MCF 10A (cell line): ENCODE measurements around the gene B4GALT1. TPM values are rescaled to one million over a fixed set of nuclear protein-coding genes. Genes with fewer than 3 reads are reported as not detected.

ENCODE experiments used
- BruUV-seq: library from RNA; stranded (reverse); fragments of 400-500 nt; replicated peaks from 2 replicates; lab custom pipeline; 2021; lab: Mats Ljungman, UMichigan
- CTCF ChIA-PET: fragments of 300-600 bp; sonication (Branson Sonifier 250); formaldehyde crosslinking; extraction: SDS; loops from one replicate; lab custom pipeline; 2021; ENCODE audit warnings: antibody characterized with exemption, inconsistent platforms; lab: Yijun Ruan, JAX
- POLR2A ChIA-PET: fragments of 300-600, 350-650 bp; sonication (Branson Sonifier 250); formaldehyde crosslinking; extraction: SDS; loops from one replicate; lab custom pipeline; 2020; ENCODE audit warnings: antibody characterized with exemption, inconsistent platforms; lab: Yijun Ruan, JAX
- DNase-seq: peaks from one replicate; pipeline ENCODE4 v3.0.0-alpha.2; 2018; ENCODE audit not compliant: unreplicated experiment
- H3K27ac Mint-ChIP-seq: one replicate; pipeline ENCODE4 v1.8.0; 2022; ENCODE audit warnings: mild to moderate bottlenecking, low read depth, mixed read lengths; ENCODE audit not compliant: unreplicated experiment
- H3K27me3 Mint-ChIP-seq: one replicate; pipeline ENCODE4 v1.8.0; 2022; ENCODE audit warnings: mixed read lengths; ENCODE audit not compliant: insufficient read depth, unreplicated experiment
- H3K36me3 Mint-ChIP-seq: one replicate; pipeline ENCODE4 v1.8.0; 2022; ENCODE audit warnings: mild to moderate bottlenecking, moderate library complexity, mixed read lengths; ENCODE audit not compliant: insufficient read depth, unreplicated experiment
- H3K4me1 Mint-ChIP-seq: one replicate; pipeline ENCODE4 v1.8.0; 2022; ENCODE audit warnings: mixed read lengths; ENCODE audit not compliant: insufficient read depth, unreplicated experiment
- H3K4me3 Mint-ChIP-seq: one replicate; pipeline ENCODE4 v1.8.0; 2022; ENCODE audit warnings: mild to moderate bottlenecking, moderate library complexity, mixed read lengths; ENCODE audit not compliant: unreplicated experiment
- H3K9me3 Mint-ChIP-seq: one replicate; pipeline ENCODE4 v1.8.0; 2022; ENCODE audit warnings: mixed read lengths; ENCODE audit not compliant: unreplicated experiment
- CTCF ChIP-seq: fragments of 200-600 bp; IDR thresholded peaks from one replicate; pipeline ENCODE4 v1.8.0; 2022; ENCODE audit warnings: antibody characterized with exemption, mild to moderate bottlenecking; ENCODE audit not compliant: unreplicated experiment
- intact Hi-C: fragments of 100-400 bp; cut with micrococcal nuclease; formaldehyde crosslinking; loops from 2 replicates; pipeline ENCODE4 v1.14.1; 2022
- total RNA-seq: library from RNA; stranded (reverse); gene quantifications from 2 replicates; pipeline ENCODE4 v1.2.3, GENCODE V29; 2022

B4GALT1 gene
- total RNA-seq, 1 experiment from 2014 or later = 184 TPM

- DNase-seq = no peak
- POLR2A ChIA-PET = interaction anchor here (0.5 to 14.7 kb wide), 12 partner anchors 8 to 109 kb away, joined by 3 to 242 read pairs (median 3); partner anchors contain the start of gene B4GALT1
- TF ChIP-seq CTCF = no peak
- Mint-ChIP-seq H3K4me1 (peaks cover 61% of the 10 kb centered on the region), H3K4me3 (no peak overlapping the region), H3K9me3 (no peaks in the 10 kb centered on the region), H3K27me3 (no peaks in the 10 kb centered on the region), H3K36me3 (peaks cover 100% of the 10 kb centered on the region), H3K27ac (peak overlapping the region; percentile 96)
- no TSS peak for BruUV-seq
- intact Hi-C loops = no loop called here
- CTCF ChIA-PET = interaction anchor here (1.0 to 2.6 kb wide), 4 partner anchors 27 to 98 kb away, joined by 3 to 13 read pairs (median 4); no protein-coding TSS in a partner anchor
These were observed 36.0 kb downstream of the B4GALT1 start for GRCh38 chr9:33130961-33131789.

GRCh38 chr9:33129886-33130881 lies 37.0 kb downstream of the B4GALT1 start:
- H3K36me3 Mint-ChIP-seq = peaks cover 100% of the 10 kb centered on the region
- POLR2A ChIA-PET = interaction anchor here (0.6 to 14.7 kb wide), 9 partner anchors 9 to 108 kb away, joined by 3 to 242 read pairs (median 4); partner anchors contain the start of gene B4GALT1

GRCh38 chr9:33129251-33129885 lies 37.8 kb downstream of the B4GALT1 start:
- peak overlapping the region; percentile 92 for H3K27ac Mint-ChIP-seq
- POLR2A ChIA-PET = interaction anchor here (1.0 to 14.7 kb wide), 4 partner anchors 21 to 97 kb away, joined by 3 to 242 read pairs (median 8); partner anchors contain the start of gene B4GALT1
- intact Hi-C loops = no loop called here
- no peak for TF ChIP-seq CTCF
- H3K27me3 Mint-ChIP-seq = no peaks in the 10 kb centered on the region
- H3K4me3 Mint-ChIP-seq = no peak overlapping the region
- BruUV-seq = no TSS peak
- DNase-seq = no peak
- CTCF ChIA-PET = interaction anchor here (1.1 to 1.3 kb wide), 4 partner anchors 10 to 97 kb away, joined by 3 to 4 read pairs (median 3); no protein-coding TSS in a partner anchor
- H3K36me3 Mint-ChIP-seq = peaks cover 100% of the 10 kb centered on the region
- peaks cover 63% of the 10 kb centered on the region for H3K4me1 Mint-ChIP-seq
- H3K9me3 Mint-ChIP-seq = no peaks in the 10 kb centered on the region

More at GRCh38 chr9:33129886-33130881, 37.0 kb downstream of the B4GALT1 start:
- Mint-ChIP-seq H3K27ac (peak overlapping the region; percentile 96), H3K9me3 (no peaks in the 10 kb centered on the region), H3K4me3 (peak overlapping the region; percentile 22), H3K27me3 (no peaks in the 10 kb centered on the region), H3K4me1 (peaks cover 59% of the 10 kb centered on the region)
- CTCF ChIA-PET = interaction anchor here (0.8 to 1.6 kb wide), 7 partner anchors 9 to 99 kb away, joined by 3 to 4 read pairs (median 3); no protein-coding TSS in a partner anchor
- no peak for TF ChIP-seq CTCF
- intact Hi-C loops = no loop called here
- no TSS peak for BruUV-seq
- DNase-seq = peak; percentile 75
